Ascending aorta (tissue), 2 donors: ENCODE data around the gene GYPC. TPM values are rescaled to one million over a fixed set of nuclear protein-coding genes. Genes with fewer than 3 reads are reported as not detected.

Experiments
- DNase-seq, 2 donors: peaks; one replicate each; pipeline ENCODE4 v3.0.0-alpha.2; 2019; ENCODE audit warnings: low spot score in 2 of 2
- H3K27ac ChIP-seq, 2 donors: fragments of 200-600 bp; sonication (generic); one replicate each; pipeline ENCODE4 v1.5.1; 2016 to 2017; ENCODE audit warnings: mild to moderate bottlenecking in 1 of 2
- H3K27me3 ChIP-seq: fragments of 200-600 bp; sonication (generic); one replicate; pipeline ENCODE4 v1.5.1; 2017
- H3K36me3 ChIP-seq, 2 donors: fragments of 200-600 bp; sonication (generic); one replicate each; pipeline ENCODE4 v1.5.1; 2016
- H3K4me1 ChIP-seq, 2 donors: fragments of 200-600 bp; sonication (generic); one replicate each; pipeline ENCODE4 v1.5.1; 2016 to 2017; ENCODE audit warnings: mild to moderate bottlenecking in 1 of 2
- H3K4me3 ChIP-seq, 2 donors: fragments of 200-600 bp; sonication (generic); one replicate each; pipeline ENCODE4 v1.5.1; 2016 to 2017; ENCODE audit warnings: mild to moderate bottlenecking in 1 of 2
- H3K9me3 ChIP-seq, 2 donors: fragments of 200-600 bp; sonication (generic); one replicate each; pipeline ENCODE4 v1.5.1; 2016
- intact Hi-C: fragments of 100-400 bp; cut with DNase I; formaldehyde crosslinking; loops from one replicate; pipeline ENCODE4 v1.15.1; 2023
- total RNA-seq: library from RNA; depleted of rRNA; stranded (reverse); fragments of >200 nt; gene quantifications from one replicate; pipeline ENCODE4 v1.1.0, GENCODE V29; 2016
- TF ChIP-seq, protein P1 (sequence below), 3 experiments: fragments of 200-600 bp in 2 of 3; fragments of 450-650 bp in 1 of 3; sonication (generic) in 2 of 3; IDR thresholded peaks; one replicate each; pipeline ENCODE4 v1.5.1; 2016 to 2019; ENCODE audit warnings: antibody characterized with exemption in 3 of 3, mild to moderate bottlenecking in 1 of 3, moderate library complexity in 1 of 3

GYPC gene
- total RNA-seq, 1 donor from 2014 or later: 94.7 TPM

DNA sequence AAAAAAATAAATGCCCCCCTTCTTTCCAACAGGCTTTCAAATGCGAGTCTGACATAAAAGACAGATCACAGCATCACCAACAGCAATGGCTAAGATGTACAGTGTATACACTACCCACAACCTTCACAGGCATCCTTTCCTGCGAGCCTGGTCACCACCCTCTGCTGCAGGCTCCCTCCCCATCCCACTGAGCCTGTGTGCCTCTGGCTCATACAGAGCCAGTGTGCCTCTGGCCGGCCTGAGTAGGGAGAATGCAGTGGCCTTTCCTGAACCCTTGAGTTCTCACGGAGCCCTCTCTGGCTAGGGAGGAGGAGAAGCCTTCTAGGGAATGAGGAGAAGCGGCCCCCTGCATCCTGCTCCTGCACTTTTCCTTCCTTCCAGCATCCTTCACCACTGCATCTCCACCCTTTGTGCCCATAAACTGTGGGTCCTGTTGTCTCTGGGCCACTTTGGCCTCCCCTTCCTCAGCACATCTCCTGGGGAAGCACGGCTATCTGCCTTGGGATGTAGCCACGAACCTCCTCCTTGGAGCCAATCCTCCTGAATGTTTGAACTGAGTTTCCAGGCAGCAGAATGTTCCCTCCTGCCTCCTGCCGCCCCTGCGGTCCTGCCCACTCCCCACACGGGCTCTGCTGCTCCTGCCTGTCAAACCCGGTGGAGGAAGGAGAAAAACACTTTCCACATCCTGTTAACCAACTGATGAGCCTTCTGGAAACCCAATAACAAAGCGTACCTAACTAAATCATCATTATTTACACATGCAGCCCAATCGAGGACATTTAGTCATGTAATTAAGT, 22.5 kb downstream of the GYPC start:
- peaks cover 0 to 4% of the 10 kb centered on the region in 2 donors for H3K4me1 ChIP-seq
- intact Hi-C loops: no loop called here
- H3K36me3 ChIP-seq: peaks cover 11 to 51% of the 10 kb centered on the region in 2 donors
- DNase-seq: no peak
- H3K4me3 ChIP-seq: no peak overlapping the region
- H3K27me3 ChIP-seq: no peaks in the 10 kb centered on the region
- TF ChIP-seq, protein P1, sequence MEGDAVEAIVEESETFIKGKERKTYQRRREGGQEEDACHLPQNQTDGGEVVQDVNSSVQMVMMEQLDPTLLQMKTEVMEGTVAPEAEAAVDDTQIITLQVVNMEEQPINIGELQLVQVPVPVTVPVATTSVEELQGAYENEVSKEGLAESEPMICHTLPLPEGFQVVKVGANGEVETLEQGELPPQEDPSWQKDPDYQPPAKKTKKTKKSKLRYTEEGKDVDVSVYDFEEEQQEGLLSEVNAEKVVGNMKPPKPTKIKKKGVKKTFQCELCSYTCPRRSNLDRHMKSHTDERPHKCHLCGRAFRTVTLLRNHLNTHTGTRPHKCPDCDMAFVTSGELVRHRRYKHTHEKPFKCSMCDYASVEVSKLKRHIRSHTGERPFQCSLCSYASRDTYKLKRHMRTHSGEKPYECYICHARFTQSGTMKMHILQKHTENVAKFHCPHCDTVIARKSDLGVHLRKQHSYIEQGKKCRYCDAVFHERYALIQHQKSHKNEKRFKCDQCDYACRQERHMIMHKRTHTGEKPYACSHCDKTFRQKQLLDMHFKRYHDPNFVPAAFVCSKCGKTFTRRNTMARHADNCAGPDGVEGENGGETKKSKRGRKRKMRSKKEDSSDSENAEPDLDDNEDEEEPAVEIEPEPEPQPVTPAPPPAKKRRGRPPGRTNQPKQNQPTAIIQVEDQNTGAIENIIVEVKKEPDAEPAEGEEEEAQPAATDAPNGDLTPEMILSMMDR (IDR thresholded peaks at IDR 0.05): no peak
- peak overlapping the region in 1 of 2 donors; percentile 5 for H3K27ac ChIP-seq
- H3K9me3 ChIP-seq: peaks cover 5 to 7% of the 10 kb centered on the region in 2 donors

DNA sequence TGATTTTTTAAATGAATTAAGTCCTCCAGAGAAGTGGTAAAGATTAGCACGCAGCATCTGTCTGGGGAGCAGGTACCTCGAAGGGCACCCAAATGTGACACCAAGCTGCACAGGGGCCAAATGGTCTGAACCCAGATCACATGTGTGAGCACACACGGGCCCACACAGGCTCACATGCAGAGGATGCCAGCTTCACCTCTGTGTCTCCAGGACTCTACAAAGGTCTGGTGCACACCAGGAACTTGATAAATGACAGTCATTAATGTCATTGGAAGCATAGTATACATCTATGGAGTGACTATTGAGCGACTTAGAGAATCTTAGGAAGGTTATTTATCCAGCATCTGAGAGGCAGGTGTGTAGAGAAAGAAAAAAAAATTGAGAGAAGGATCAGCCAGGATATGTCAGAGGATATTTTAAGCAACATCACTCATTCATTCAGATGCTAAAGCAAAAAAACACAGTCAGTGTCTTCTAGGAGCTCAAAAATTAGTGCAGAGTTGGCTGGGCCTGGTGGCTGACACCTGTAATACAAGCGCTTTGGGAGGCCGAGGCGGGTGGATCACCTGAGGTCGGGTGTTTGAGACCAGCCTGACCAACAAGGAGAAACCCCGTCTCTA, 23.2 kb downstream of the GYPC start:
- no peak overlapping the region for H3K27ac ChIP-seq
- peaks cover 17 to 54% of the 10 kb centered on the region in 2 donors for H3K36me3 ChIP-seq
- TF ChIP-seq, protein P1 (IDR thresholded peaks at IDR 0.05): no peak
- intact Hi-C loops: no loop called here
- H3K4me3 ChIP-seq: no peak overlapping the region
- no peak for DNase-seq
- peaks cover 5 to 7% of the 10 kb centered on the region in 2 donors for H3K9me3 ChIP-seq
- no peaks in the 10 kb centered on the region for H3K27me3 ChIP-seq
- H3K4me1 ChIP-seq: peaks cover 0 to 4% of the 10 kb centered on the region in 2 donors

DNA sequence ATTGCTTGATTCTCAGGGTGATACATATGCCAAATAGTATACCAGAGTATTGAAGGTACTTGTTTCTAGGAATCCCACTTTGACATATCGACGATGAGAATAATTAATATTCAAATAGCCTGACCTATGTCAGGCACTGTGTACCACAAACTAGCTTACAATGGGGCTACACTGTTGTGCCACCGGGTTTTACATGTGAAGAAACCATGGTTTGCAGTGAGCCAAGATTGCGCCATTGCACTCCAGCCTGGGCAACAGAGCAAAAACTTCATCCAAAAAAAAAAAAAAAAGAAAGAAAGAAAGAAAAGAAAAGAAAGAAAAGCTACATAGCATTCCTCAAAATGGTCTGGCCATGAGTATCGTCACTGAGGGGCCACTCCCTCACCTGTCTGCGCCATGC, 25.5 kb downstream of the GYPC start:
- H3K4me3 ChIP-seq: no peak overlapping the region
- TF ChIP-seq, protein P1 (IDR thresholded peaks at IDR 0.05): no peak
- intact Hi-C loops: no loop called here
- peaks cover 0 to 4% of the 10 kb centered on the region in 2 donors for H3K4me1 ChIP-seq
- H3K9me3 ChIP-seq: no peaks in the 10 kb centered on the region
- DNase-seq: no peak
- H3K27me3 ChIP-seq: no peaks in the 10 kb centered on the region
- H3K36me3 ChIP-seq: peaks cover 12 to 54% of the 10 kb centered on the region in 2 donors
- no peak overlapping the region for H3K27ac ChIP-seq

DNA sequence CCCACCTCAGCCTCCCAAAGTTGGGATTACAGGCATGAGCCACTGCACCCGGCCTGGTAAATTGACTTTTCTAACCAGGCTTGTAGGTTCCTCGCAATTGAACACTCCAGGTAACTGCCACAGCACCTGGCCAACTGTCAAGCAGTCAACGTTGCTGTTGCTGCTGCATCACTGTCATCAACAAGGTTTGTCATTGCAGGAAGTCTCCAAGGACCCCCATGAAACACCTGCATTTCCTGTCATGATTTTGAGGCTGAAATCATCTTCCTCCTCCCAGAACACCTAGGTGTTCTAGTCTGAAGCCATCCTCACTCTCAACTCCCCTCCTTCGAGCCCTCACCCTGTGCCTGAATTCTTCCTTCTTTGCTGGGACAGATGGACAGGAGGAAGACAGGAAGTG, 29.7 kb downstream of the GYPC start:
- no peak overlapping the region for H3K4me3 ChIP-seq
- H3K27ac ChIP-seq: no peak overlapping the region
- H3K36me3 ChIP-seq: peaks cover 21 to 49% of the 10 kb centered on the region in 2 donors
- intact Hi-C loops: no loop called here
- no peaks in the 10 kb centered on the region for H3K9me3 ChIP-seq
- H3K4me1 ChIP-seq: peaks cover 0 to 2% of the 10 kb centered on the region in 2 donors
- TF ChIP-seq, protein P1 (IDR thresholded peaks at IDR 0.05): no peak
- DNase-seq: no peak
- no peaks in the 10 kb centered on the region for H3K27me3 ChIP-seq

DNA sequence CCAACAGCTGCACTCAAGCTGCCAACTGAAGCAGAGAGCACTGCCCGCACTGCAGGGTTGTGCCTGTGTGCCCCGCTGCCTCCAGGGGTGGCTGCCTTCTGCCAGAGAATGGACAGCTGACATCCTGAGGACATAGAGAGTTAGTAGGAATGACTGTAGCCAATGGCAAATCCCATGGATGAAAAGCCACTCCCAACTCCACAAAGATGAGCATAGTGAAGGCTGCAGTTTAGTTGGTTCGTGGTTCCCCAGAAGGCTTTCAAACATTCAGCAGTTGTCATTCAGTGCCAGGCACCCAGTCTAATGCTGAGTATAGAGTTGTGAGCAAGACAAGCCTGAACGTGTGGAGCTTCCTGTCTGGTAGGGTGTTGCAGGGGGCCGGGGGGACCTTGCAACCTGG, 30.3 kb downstream of the GYPC start:
- DNase-seq: no peak
- TF ChIP-seq, protein P1 (IDR thresholded peaks at IDR 0.05): no peak

More for the DNA sequence above, 30.3 kb downstream of the GYPC start:
- Histone ChIP-seq H3K36me3 (peaks cover 21 to 54% of the 10 kb centered on the region in 2 donors), H3K4me1 (peaks cover 0 to 2% of the 10 kb centered on the region in 2 donors), H3K9me3 (no peaks in the 10 kb centered on the region), H3K4me3 (no peak overlapping the region), H3K27ac (no peak overlapping the region), H3K27me3 (no peaks in the 10 kb centered on the region)
- intact Hi-C loops: no loop called here
